ENCODE measurements around the gene PTK7.

The PTK7 gene

DNA sequence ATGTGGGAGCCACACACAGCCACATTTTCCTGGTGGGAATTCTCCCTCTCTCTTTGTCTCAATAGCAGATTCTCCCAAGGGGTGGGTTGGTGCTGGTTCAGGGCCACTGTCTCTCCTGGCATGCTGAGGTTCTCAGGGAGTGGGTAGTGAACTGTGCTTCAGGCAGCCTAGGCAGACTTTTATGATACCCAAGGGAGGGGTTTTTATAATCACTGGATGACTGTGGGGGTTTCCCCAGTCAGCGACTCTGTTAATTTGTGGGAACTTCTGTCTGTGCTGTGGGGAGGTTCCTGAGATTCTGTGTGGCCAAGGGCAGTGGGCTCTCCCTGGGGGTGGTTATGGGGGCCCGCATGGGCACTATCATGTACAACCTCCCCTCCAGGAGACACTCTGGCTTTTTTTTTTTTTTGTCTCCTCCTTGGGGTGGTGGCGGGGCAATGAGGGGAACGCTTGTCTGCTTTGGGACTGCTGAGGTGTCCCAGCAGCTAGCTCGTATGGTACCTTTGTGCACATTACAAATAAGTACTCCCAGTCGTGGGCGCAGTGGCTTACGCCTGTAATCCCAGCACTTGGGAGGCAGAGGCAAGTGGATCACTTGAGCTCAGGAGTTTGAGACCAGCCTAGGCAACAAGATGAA, 10.0 kb downstream of the PTK7 start:
- no peak for DNase-seq (ENCODE audit: extremely low read depth in 1 of 2, low read depth in 1 of 2)

DNA sequence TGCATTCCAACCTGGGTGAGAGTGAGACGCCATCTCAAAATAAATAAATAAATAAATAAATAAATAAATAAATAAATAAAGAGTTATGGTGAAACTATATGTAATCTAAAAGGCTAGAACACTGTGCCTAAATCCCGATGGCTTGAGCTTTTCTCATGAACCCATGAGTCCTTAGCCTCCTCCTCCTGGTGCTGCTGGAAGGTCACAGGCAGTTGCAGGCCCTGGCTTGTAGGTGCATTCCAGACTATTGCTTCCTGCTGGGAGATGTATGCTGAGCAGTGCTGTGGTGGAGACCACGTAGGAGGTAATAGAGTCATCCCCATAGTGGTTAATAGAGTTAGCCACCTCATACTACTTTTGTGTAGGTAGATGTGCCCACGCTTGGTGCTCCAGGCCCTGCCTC, 12.5 kb downstream of the PTK7 start:
- DNase-seq (ENCODE audit: extremely low read depth in 1 of 2, low read depth in 1 of 2) = no peak

GRCh38 chr6:43089467-43089866, 13.4 kb downstream of the PTK7 start:
- DNase-seq (ENCODE audit: extremely low read depth in 1 of 2, low read depth in 1 of 2) = no peak

GRCh38 chr6:43089874-43090558, 13.9 kb downstream of the PTK7 start:
- DNase-seq (ENCODE audit: extremely low read depth in 1 of 2, low read depth in 1 of 2) = no peak

- no peak for DNase-seq (ENCODE audit: extremely low read depth in 1 of 2, low read depth in 1 of 2)
These were observed 14.4 kb downstream of the PTK7 start for GRCh38 chr6:43090559-43090956.

GRCh38 chr6:43091020-43091419, 14.9 kb downstream of the PTK7 start:
- DNase-seq (ENCODE audit: extremely low read depth in 1 of 2, low read depth in 1 of 2) = no peak

DNA sequence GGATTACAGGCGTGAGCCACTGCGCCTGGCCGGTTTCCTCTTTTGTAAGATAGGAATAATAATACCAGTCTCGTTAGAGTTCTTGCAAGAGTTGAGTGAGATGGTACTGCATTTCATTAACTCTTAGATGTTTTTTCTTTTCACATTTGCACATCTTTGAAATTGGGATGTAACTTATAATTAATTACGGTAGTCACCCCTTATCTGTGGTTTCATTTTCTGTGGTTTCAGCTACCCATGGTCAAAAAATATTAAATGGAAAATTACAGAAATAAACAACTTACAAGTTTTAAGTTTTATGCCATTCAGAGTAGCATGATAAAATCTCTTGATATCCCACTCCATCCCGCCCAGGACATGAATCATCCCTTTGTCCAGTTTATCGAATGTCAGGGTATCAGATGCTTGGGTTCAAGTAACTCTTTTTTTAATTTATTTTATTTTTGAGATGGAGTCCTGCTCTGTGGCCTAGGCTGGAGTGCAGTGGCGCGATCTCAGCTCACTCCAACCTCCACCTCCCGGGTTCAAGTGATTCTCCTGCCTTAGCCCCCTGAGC, 15.4 kb downstream of the PTK7 start:
- DNase-seq (ENCODE audit: extremely low read depth in 1 of 2, low read depth in 1 of 2) = no peak

GRCh38 chr6:43092635-43093034, 16.5 kb downstream of the PTK7 start:
- no peak for DNase-seq (ENCODE audit: extremely low read depth in 1 of 2, low read depth in 1 of 2)

DNA sequence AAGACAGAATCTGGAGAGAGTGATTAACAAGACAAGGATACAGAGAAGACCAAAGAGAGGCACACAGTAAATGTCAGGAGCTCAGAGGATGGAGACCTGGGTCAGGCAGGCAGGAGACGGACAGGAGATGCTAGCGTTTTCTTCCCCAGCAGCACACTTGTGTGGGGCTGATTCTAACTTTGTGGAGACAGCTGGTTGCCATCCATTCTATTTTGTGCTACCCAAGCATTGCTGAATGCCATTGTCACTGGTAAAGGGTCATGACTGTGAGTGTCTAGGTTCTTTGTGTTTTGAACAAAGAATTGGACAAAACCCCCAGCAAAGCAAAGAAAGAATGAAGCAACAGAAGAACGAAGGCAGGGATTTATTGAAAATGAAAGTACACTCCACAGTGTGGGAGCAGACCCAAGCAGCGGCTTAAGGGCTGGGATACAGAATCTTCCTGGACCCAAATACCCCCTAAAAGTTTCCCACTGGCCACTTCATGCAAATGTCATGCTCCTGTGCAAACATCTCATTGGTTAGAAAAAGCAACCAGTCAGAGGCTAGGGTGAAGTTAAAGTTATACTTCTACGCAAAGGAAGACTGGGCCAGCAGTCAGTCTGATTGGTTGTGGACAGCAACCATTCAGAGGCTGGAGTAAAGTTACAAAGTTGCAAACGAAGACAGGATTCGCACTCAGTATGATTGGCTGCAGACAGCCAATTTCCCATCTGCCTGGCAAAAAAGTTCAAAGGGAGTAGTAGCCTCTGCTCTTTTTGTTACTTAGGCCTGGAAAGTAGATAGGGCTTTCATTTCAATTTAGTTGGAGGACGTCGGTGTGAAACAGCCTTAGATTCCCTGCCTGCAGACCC, 17.5 kb downstream of the PTK7 start:
- no peak for DNase-seq (ENCODE audit: extremely low read depth in 1 of 2, low read depth in 1 of 2)

DNA sequence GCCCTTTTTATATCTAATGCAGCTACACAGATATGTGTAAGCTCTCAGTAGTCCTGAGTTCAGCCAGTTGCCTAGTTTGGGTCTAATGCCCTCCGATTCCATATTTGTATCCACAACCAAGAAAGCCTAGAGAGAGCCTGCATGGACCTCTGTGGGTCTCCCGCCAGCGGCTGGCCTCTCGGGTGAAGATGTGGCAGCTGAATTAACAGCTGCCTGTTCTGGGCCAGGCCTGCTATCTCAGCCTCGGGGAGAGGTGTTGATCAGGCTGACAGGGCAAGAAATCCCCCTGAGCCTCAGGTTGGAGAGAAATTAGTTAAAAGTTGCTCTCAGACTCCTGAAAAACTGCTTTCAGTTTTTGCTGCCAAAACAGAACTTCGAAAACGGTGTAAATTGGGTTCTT, 19.8 kb downstream of the PTK7 start:
- DNase-seq (ENCODE audit: extremely low read depth in 1 of 2, low read depth in 1 of 2) = no peak

- DNase-seq (ENCODE audit: extremely low read depth in 1 of 2, low read depth in 1 of 2) = no peak
These were observed 20.5 kb downstream of the PTK7 start for GRCh38 chr6:43096451-43097097.

GRCh38 chr6:43097098-43097489, 21.0 kb downstream of the PTK7 start:
- no peak for DNase-seq (ENCODE audit: extremely low read depth in 1 of 2, low read depth in 1 of 2)

- no peak for DNase-seq (ENCODE audit: extremely low read depth in 1 of 2, low read depth in 1 of 2)
These were observed 21.4 kb downstream of the PTK7 start for GRCh38 chr6:43097502-43097901.

- no peak for DNase-seq (ENCODE audit: extremely low read depth in 1 of 2, low read depth in 1 of 2)
These were observed 25.4 kb downstream of the PTK7 start for GRCh38 chr6:43101497-43101896.

DNA sequence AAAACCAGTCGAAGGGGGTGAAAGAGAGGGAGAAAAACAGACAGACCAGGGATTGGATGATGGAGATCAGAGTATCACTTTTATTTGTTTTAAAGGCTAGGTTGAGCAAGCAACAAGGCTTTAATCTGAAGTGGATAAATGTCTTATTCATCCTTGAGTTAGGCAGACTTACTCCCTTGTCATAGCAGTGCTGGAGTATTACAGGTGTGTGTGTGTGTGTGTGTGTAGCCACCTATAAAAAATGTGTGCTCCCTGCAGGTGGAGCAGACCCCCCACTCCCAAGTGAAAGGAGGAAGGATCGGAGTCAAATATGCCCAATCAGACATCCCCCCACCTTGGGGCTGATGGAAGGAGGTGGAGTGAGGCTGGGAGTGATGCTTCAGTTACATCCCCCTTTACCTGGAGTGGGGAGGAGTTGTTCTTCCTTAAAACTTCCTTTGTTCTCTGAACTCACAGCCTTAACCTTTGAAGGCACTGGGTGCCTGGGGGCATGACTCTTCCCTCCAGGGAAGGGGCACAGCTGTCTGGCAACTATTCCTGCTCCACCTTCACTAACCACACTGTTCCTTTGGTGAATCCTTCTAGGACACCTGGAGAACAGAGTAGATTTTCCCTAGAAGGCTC, 27.3 kb downstream of the PTK7 start:
- no peak for DNase-seq (ENCODE audit: extremely low read depth in 1 of 2, low read depth in 1 of 2)

GRCh38 chr6:43105538-43106222, 29.6 kb downstream of the PTK7 start:
- no peak for DNase-seq (ENCODE audit: extremely low read depth in 1 of 2, low read depth in 1 of 2)

GRCh38 chr6:43107344-43108062, 31.4 kb downstream of the PTK7 start:
- DNase-seq (ENCODE audit: extremely low read depth in 1 of 2, low read depth in 1 of 2) = no peak

GRCh38 chr6:43113431-43114260, 37.5 kb downstream of the PTK7 start:
- DNase-seq (ENCODE audit: extremely low read depth in 1 of 2, low read depth in 1 of 2) = no peak

- DNase-seq (ENCODE audit: extremely low read depth in 1 of 2, low read depth in 1 of 2) = no peak
These were observed 39.3 kb downstream of the PTK7 start for GRCh38 chr6:43115365-43115764.
